GM12874 (cell line): ENCODE results near the gene MYLK.

Source experiments
- TF ChIP-seq, protein P1 (sequence below): IDR thresholded peaks from 2 replicates; pipeline ENCODE4 v1.5.1; 2011; ENCODE audit warnings: low read depth, mild to moderate bottlenecking, control low read depth, low read length, moderate library complexity; ENCODE audit not compliant: insufficient read depth

The MYLK gene

DNA sequence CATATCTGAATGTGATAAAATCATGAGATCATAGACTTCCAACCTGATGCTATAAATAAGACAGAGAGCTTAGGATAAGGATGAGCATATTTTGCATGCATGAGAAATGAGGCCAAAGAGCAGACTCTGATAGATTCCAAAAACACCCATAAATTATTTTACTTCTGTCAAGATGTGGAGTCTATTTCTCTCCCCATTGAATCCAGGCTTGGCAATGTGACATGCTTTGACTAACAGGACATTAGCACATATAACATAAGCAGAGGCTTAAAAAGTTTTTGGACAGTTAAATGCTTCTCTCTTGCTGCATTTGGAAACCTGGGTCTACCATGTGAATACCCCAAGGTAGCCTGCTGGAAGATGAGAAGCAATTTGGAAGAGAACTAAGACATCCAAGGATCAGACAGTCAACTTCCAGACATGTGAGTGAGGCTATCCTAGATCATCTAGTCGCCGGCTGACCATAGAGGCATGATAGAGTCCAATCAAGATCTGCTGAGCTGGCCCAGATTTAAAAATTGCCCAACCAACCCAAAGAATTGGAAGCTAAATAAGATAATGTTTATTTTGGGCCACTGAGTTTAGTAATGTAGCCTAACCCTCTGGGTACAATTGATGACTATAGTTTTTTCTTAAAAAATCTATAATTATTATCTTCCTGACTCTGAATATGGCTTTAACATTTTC is 30.3 kb downstream of the MYLK start:
- TF ChIP-seq, protein P1, sequence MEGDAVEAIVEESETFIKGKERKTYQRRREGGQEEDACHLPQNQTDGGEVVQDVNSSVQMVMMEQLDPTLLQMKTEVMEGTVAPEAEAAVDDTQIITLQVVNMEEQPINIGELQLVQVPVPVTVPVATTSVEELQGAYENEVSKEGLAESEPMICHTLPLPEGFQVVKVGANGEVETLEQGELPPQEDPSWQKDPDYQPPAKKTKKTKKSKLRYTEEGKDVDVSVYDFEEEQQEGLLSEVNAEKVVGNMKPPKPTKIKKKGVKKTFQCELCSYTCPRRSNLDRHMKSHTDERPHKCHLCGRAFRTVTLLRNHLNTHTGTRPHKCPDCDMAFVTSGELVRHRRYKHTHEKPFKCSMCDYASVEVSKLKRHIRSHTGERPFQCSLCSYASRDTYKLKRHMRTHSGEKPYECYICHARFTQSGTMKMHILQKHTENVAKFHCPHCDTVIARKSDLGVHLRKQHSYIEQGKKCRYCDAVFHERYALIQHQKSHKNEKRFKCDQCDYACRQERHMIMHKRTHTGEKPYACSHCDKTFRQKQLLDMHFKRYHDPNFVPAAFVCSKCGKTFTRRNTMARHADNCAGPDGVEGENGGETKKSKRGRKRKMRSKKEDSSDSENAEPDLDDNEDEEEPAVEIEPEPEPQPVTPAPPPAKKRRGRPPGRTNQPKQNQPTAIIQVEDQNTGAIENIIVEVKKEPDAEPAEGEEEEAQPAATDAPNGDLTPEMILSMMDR, result no peak

DNA sequence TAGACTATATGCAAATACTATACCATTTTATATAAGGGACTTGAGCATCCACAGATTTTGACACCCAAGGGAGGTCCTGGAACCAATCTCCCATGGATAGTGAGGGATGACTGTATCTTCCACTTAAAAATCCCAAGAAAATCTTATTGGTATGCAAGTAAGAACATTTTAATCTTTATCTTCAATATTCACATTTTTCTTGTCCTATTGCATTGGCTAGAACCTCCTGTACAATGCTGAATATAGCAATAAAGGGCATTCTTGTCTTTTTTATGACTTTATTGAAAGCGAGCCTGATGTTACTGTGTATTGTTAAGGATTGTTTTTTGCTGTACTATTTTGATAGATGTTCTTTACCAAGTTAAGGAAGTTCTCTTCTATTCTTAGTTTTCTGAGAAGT is 36.9 kb downstream of the MYLK start:
- TF ChIP-seq, protein P1, result no peak

DNA sequence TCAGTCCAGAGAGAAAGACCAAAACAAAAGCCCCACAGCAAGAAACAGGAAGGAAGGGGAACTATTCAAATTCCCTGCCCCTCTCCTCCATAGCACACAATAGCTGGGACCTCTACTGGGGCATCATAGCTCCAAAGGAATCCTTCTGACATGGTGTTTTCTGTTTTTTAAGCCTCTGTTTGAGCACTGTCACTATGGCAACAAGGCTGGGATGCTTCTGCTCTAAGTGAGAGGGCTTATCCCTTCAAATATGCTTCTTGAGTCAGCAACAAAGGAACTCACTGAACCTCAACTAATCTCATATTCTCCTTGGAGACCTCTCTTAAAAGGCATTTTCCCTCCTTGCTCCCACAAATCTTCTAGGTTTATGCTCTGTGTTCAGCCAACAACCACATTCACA is 40.5 kb downstream of the MYLK start:
- TF ChIP-seq, protein P1, result no peak

DNA sequence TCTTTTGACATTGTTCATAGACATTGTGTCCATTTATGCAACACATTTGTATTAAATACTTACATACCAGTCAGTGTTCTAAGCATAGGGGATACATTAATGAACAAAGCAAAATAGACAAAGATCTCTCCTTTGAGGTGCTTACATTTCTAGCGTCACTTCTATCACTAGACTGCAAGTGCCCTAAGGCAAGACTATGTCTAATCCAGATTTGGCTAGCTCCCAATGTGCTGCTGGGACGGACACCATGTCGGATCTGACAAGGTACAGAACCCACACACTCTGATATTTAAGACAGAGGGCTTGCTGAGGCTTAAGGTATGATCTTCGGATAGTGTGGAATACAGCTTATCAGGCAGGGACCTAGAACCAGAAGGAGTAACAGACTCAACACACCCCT is 41.4 kb downstream of the MYLK start:
- TF ChIP-seq, protein P1, result no peak

GRCh38 chr3:123841476-123842238 is 42.5 kb downstream of the MYLK start:
- TF ChIP-seq, protein P1, result no peak

DNA sequence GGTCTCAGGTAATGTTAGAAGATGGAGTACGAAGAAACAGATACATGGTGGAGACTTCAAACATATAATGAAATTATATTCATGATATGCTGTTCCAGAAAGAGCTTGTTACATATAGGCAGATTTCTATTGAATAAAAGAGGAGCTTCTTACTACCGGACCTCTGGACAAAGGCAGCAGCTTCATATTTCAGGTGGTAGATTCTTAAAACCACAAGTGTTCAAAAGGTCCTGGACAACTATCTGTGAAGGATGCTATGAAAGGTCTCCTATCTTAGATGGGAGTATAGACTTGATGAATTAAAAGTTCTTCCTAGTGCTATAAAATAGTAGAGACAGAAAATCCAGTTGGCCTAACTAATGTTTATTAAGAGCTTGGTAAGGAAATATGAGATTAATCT is 43.2 kb downstream of the MYLK start:
- TF ChIP-seq, protein P1, result no peak

- TF ChIP-seq, protein P1, result no peak
Measured at GRCh38 chr3:123837858-123838257, 46.3 kb downstream of the MYLK start.
